GM19463 (cell line): ENCODE data around the gene PROM1.

Experiments used
- ATAC-seq: cut with Tn5 transposase; IDR thresholded peaks from one replicate; pipeline ENCODE4 v1.9.1; 2021; ENCODE audit warnings: mild to moderate bottlenecking, moderate library complexity; ENCODE audit not compliant: unreplicated experiment

PROM1 gene

DNA sequence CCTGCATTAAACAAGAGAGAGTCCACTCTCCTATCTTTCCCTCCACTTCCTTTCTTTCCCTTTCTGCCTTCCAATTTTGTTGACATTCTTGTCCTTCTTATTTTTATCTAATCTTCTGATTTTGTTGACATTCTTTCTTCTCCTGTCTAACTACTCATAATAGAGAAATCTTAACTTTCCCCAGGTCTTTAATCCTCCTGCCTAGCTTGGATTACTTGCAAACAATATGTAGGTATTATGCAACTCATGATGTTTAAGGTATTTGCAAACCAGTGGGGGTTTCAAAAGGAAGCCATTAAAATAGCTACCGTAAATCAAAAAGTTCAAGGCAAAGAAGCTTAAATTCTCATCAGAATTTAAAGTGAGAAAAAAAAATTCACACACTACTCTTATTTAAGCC lies 53.9 kb downstream of the PROM1 start:
- no peak for ATAC-seq

DNA sequence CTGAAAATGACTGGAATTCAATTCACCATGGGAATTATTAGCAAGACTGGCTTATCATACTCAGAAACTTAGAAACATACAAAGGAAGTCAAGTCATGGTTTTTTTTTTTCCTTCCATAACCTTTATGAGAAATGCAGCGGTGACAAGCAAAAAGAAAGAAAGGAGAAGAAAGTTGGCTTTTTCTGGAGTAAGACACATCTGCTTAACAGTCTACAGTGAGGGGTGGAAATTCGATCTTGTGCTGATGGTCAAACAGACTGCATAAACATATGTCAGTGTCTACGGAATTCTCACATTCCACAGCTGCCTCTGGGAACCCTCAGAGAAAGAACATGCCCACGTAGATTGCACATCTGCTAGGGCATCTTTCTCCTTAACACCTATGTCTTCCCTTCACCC lies 54.6 kb downstream of the PROM1 start:
- ATAC-seq: no peak

DNA sequence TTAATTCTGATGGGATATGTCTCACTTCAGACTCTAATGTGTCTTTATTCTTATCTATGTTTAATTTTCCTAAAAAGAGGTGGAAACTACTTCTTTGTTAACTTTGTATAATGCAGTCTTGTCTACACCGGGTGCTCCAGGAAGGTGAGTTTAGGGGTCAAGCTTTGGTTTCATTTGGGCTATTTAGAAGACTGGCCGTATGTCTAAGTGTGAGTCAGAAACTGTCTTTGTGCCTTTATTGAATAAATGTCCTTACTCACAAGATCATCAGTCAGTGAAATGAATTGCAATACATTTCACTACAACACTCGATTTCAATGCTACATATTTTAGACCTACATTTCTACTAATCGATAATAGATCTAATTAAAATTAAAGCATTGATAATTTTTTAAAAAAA lies 56.2 kb downstream of the PROM1 start:
- ATAC-seq: no peak

DNA sequence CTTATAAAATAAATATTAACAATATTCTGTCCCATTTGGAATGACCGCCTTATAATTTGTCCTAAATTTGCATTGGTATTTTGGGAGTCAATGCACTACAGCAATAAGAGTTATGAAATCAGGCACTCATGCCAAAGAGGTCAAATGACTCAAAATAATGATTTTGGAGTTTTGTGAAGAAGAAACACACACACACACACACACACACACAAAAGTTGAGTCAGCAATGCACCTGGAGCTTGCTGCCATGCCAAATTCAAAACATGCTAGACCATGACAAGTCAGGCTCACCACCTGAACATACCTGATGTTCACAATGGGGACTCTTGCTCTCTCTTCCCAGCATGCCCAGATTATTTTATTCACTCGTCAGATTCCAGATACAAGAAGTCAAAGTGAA lies 56.7 kb downstream of the PROM1 start:
- ATAC-seq: no peak

DNA sequence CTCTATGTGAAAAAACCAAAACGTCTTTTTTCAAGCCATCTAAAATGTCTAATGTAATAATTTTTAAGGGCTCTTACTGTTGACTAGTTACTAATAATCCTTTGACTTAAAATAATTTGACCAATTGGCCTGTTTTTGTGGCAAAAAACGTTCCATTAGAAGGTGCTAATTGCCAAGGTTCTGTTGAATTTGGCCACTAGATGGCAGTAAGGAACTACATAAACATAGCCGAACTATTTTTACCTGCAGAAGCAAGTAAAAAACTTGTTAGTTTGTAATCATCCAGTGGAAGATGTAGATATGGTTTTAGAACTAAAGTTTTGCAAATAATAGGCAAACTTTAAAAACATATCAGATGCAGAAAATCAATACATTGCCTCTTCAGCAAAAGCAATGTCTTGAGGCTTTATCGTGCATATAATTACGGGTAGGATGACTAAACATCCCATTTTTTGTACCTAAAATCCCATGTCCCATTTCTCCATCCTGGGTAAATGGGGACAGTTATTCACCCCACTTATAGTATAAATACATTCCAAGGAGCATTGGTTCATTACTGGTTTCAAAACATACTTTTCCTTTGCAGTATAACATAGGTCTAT lies 57.6 kb downstream of the PROM1 start:
- ATAC-seq: no peak

DNA sequence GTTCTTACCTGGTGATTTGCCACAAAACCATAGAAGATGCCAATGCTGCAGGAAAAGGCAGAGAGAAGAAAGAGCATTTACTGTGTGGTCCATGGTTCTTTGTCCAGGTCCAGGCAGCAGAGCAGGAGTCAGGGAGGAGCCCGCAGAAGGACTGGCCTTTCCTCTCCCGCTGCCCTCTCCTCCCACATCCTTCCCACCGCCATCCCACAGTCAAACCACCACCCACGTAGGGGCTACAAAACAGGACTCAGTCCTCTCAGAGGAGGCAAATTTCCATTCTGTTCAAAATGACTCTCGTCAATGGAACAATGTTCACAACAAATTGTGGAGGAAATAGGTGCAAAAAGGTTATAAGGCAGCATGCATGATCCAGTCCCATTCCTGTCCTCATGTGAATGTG lies 58.6 kb downstream of the PROM1 start:
- ATAC-seq: no peak

DNA sequence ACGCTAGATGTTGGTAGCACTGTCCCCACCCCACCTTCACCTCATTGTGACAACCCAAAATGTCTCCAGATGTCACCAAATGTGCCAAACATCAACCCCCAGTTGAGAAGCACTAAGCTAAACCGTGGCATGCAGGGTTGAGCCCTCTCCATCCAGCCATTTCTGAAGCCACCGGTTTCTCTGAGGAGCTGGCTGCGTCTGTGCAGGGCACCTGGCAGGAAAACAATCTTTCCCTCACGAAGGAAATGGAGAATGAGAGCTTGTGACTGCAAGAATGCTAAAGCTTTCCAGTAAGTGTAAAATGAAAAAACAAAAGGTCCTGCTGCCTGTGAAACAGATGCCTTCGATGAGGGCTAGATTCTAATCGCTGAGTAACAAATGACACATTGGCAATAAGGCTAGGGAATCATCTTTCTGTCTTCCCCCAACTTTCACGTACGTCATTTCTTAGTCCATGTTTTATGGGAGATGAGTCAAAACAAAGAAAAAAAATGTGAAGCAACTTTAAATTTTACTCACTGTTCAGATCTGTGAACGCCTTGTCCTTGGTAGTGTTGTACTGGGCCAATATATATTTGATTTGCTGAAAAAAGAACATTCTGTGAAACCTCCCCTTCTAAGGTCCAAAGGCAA lies 59.9 kb downstream of the PROM1 start:
- ATAC-seq: no peak

DNA sequence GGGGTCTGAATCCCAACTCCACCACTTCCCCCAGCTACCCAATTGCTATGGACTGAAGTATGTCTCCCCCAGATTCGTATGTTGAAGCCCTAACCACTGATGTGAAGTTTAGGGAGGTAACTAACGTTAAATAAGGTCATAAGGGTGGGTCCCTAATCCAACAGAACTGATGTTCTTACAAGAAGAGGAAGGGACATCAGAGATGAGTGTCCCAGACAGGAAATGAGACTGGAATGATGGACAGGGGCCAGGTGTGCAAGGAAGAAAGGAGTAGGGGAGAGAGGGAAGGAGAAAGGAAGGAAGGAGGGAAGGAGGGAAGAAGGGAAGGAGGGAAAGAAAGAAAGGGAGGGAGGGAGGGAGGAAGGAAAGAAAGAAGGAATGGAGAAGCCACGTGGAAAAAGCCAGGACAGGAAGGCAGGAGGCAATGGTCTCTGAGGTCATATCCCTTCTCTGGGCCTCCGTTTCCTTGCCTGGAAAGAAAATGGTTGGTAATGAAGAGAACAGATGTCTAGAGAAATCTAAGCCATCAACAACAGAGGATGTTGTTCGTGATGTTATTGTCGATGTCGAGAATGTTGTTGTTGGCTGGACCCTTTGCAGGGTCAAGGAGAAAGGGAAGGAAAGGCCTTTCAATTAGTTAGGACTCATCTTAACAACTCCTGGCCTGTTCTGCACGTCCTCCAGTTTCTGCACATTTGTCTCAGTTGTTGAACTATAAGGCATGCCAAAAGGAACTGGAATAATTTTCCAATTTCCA lies 61.8 kb downstream of the PROM1 start:
- ATAC-seq: no peak

DNA sequence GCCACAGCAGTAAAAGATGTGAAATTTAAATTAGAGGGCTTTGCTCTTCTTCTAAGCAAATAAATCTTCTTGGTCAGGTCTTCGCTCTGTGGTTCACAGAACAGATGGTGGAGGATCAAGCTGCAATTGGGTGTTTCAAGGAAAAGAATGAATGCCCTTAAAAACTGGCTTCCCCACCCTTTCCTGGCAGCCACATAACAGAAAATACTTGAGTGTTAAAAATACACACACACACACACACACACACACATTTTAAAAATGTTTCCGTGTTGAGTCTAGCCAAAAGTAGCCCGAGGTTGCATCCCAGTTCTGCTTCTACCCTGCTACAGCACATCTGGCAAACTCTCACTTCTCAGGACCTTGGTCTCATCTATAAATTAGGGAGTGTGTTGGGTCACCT lies 64.2 kb downstream of the PROM1 start:
- no peak for ATAC-seq

DNA sequence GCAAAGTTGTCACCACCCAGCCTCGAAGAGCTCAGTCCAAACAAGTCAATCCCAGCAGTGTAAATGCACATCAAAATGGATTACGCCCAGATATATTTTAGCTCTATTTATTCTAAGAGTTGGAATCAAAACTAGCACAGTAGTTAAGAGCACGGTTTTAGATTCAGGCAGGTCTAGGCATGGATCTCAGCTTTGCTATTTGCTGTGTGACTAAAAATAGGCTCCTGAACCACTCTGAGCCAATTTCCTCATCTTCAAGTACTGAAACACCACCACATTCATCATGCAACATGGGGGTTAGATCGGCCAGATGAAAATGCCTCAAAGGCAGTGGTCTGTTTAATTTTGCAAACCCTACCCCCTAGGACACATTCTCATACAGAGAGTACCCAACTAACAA lies 65.0 kb downstream of the PROM1 start:
- ATAC-seq: no peak

DNA sequence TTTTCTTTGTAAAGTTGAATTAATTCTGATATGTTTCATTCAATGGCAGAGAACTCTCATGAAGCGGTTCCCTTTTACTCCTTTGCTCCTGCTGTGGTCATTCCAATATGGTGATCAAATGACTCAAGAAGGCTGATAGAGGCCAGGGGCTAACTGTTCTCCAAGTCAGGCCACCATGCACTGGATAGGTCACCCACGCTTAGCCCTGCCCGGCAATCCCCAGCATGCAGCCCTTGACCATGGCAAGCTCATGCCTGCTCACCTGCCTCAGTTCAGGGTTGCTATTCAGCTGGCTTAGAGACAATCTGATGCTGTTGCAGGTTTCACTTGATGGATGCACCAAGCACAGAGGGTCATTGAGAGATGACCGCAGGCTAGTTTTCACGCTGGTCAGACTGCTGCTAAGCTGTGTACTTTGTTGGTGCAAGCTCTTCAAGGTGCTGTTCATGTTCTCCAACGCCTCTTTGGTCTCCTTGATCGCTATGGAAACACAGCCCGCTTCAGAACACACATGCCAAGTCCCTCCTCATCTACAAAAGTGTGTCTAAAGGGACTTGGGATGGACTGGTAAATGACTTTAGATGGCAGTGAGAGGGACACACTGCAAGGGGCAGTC lies 65.7 kb downstream of the PROM1 start:
- ATAC-seq: no peak

DNA sequence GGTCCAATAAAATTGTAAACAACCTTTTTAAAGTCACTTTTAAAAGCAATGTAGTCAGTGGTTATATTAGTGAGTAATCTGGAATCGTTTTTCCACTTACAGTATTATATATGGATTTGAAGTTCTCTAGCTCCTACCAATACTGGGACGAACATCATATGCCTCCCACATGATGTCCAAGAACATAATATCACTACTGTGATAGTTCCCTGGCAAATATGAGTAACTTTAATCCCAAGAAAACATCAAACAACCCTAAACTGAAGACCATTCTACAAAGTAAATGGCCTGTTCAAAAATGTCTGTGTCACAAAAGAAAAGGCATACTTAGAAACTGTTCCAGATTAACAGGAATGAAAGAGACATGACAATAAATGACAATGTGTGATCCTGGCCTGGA lies 67.3 kb downstream of the PROM1 start:
- ATAC-seq: no peak

DNA sequence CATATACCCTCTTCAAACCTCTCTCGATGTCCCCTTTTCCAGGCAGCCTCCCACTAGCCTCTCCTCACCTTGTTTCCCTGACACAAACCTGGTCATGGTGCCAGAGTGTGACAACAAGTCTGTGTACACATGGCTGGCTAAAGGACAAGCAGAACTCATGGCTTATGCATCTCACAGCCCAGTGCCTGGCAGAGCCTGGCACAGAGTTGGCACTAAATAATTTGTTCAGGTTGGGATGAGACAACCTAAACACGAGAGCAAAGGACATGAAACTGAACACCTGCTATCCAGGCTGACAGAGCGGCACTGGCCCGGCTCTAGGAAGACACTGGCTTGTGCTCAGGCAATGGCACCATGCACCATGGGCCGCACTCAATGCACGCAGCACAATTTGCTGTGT lies 72.7 kb downstream of the PROM1 start:
- no peak for ATAC-seq

DNA sequence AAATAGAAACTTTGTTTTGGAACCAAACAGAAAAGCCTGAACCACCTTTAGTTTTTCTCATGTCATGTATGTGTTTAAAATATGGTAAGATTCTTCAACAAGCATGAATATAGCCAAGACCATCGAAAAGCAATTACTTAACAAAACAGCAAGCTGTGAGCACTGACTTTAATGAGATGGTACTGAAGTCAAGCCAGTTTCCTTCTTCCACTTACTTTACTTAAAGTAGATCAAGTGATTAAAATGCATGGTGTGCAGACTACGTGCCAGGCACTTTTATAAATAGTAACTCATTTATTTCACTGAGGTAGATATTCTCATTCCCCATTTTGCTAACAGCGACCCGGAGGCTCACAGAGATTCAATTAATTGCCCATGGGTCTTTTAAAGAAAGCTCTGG lies 74.7 kb downstream of the PROM1 start:
- ATAC-seq: no peak

DNA sequence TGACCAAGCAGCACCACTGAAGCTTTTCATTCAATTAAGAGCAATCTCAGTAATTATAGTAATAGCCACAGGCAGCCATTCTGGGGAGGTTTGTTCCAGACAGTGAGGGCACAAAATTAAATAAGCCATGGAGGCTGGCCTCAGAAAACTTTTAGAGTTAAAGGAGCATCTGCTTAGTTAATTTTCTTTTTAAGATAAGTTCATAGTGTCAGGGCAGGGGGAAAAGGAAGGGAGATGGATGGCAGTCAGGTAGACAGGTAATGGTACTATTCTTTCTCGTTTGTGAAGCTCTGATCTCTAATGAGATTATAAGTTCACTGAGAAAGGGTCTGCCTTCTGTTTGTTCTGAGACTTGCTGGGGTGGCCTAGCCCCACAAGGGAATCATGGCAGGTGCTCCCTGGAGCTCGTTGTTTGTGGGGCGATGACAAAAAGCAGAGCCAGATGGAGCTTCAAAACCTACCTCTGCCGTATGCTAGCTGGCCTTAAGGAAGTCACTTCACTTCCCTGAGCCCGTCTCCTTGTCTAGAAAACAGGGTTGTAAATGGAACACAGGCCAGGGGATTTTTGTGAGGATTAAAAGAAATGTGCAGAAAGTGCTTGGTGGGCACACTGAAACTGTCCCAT lies 76.2 kb downstream of the PROM1 start:
- ATAC-seq: no peak

DNA sequence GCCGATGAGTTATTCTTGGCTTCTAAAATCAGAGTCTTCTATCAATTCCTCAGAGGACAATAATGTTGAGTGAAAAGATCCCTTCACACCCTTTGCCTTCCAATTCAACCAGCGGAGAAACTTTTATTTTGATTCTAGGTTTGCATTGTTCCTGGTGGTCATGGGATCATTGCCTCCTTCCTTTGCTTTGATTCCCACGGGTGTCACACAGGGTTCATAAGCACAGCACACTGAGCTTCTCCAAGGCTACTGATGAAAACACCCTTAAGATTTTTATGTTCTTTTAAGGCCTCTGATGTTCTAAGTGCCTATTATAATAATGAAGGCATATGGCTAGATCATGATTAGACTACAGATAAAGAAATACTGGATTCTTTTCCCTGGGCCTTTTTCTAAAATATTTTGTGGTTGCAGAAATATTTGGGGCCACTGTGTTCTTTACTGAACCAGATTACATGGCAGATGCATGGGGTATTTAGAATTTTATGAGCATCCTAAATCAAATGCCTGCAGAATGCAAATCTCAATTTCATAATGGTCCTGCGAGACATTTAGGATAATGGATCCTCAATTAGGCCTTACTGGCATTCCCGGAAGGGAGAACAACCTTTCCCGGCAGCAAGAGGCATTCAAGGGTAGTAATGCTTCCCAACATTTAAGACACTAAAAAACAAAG lies 76.9 kb downstream of the PROM1 start:
- no peak for ATAC-seq

DNA sequence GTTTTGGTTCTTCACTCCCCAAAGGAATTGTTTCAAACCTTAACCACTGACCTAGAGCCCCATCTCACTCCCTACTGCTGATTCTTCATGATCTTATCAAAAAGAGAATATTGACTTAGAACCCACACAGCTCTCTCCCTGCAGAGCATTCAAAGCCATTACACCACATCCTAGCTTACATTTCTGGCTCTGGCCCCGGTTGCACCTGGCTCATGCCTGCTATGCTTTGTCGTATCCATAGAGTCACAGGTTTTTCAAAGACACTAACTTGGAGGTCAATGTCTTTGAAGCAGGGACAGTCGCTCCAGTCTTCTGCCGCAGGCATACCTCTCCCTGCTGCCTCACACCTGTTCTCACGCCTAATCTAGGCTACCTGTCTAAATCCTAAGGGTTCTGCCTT lies 78.1 kb downstream of the PROM1 start:
- ATAC-seq: no peak

DNA sequence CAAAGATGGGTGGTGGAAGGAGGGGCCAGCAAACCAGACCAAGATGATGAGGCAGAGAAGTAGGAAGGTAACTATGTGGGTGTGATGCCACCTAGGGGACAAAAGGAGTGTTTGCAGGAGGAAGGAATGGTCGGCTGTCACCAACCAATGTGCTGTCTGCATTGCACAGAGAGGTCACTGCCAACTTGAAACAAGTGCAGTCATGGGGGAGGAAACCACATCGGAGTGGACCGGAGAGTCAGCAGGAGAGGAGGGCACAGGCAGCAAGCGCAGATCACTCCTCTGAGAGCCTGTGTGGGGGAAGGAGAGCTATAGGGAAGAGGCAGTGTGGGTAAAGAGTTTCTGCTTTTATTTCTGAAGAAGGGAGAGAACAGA lies 82.4 kb downstream of the PROM1 start:
- ATAC-seq: peak; percentile 96

DNA sequence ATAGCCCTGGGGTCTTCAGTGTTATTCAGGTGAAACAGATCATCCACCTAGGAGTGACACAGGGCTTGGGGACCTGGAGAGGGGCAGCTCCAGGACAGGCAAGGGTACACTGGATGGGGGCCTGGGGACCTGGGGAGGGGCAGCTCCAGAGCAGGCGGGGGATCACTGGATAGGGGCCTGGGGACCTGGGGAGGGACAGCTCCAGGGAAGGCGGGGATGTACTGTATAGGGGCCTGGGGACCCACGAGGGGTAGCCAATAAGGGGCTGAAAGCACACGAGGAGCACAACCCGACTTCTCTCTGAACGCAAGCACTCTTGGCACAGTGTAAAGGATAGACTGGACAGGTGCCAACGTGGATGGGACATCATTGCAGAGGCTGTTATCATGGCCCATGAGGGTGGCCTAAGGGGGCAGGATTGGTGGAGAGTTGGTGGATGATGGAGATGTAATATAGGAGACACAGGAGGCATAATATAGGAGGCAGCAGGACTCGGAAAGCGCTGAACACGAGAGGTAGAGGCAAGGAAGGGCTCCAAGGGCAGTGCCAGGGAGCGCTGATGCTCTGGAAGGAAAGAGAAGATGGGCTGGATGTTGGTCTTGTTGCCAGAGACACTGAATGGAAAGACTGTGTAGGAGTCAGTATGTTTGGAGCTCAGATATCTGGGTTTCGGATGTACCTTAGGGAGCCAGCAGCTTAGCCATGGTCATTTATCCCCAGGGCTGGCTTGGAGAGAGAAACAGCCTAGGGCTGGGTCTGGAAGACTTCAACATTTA lies 82.9 kb downstream of the PROM1 start:
- peak; percentile 8 for ATAC-seq

DNA sequence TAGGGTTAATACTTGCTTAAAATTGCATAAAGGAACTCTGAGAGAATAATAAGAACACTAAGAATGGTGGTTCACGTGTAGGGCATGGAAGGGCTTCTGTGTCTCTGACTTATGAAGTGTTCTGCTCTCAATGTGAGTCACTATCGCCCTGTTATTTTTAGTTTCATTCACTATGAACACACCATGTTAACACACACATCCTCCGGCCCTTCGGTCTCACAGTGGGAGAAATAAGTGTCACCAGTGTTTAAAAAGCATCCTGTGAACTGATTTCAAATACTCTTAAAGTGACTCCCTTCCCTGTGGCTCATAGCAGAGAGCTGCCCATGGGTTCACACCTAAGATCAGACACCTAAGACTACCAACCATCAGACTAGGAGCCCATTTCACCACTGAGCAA lies 87.0 kb downstream of the PROM1 start:
- ATAC-seq: no peak
